Stimulated activated CD4-positive, alpha-beta T cell treated with anti-CD3 and anti-CD28 coated beads, Interleukin-4, amount 100 ng/mL, for 48 hours (primary cell): Measurements from ENCODE around the gene AGBL1.

Experiments
- DNase-seq, 2 donors: peaks; one replicate each; pipeline ENCODE4 v3.0.0-alpha.2; 2020; ENCODE audit warnings: low read depth in 2 of 2

The AGBL1 gene

GRCh38 chr15:86590461-86590860, 510.8 kb downstream of the AGBL1 start:
- no peak for DNase-seq

- DNase-seq = no peak
Observed at GRCh38 chr15:86591158-86591557, 511.5 kb downstream of the AGBL1 start.

- no peak for DNase-seq
Observed at GRCh38 chr15:86591994-86592735, 512.5 kb downstream of the AGBL1 start.

- no peak for DNase-seq
Observed at GRCh38 chr15:86595741-86596140, 516.1 kb downstream of the AGBL1 start.

- no peak for DNase-seq
Observed at GRCh38 chr15:86603466-86603865, 523.8 kb downstream of the AGBL1 start.

GRCh38 chr15:86608461-86609205, 529.0 kb downstream of the AGBL1 start:
- no peak for DNase-seq

GRCh38 chr15:86609275-86609674, 529.6 kb downstream of the AGBL1 start:
- DNase-seq = no peak

GRCh38 chr15:86610038-86610437, 530.4 kb downstream of the AGBL1 start:
- DNase-seq = no peak

- DNase-seq = no peak
Observed at GRCh38 chr15:86611417-86612040, 531.9 kb downstream of the AGBL1 start.

GRCh38 chr15:86615411-86615810, 535.7 kb downstream of the AGBL1 start:
- DNase-seq = no peak

GRCh38 chr15:86615816-86616215, 536.1 kb downstream of the AGBL1 start:
- no peak for DNase-seq

- no peak for DNase-seq
Observed at GRCh38 chr15:86616771-86617170, 537.1 kb downstream of the AGBL1 start.

- DNase-seq = no peak
Observed at GRCh38 chr15:86620157-86620556, 540.5 kb downstream of the AGBL1 start.

- no peak for DNase-seq
Observed at GRCh38 chr15:86620641-86621349, 541.1 kb downstream of the AGBL1 start.

- no peak for DNase-seq
Observed at GRCh38 chr15:86623236-86623635, 543.6 kb downstream of the AGBL1 start.

- peak; percentile 71 to 83 for DNase-seq
Observed at GRCh38 chr15:86624261-86625036, 544.8 kb downstream of the AGBL1 start.

- DNase-seq = no peak
Observed at GRCh38 chr15:86629409-86630356, 550.0 kb downstream of the AGBL1 start.

GRCh38 chr15:86630946-86631345, 551.3 kb downstream of the AGBL1 start:
- DNase-seq = no peak

GRCh38 chr15:86634146-86634545, 554.5 kb downstream of the AGBL1 start:
- DNase-seq = no peak

- DNase-seq = no peak
Observed at GRCh38 chr15:86634992-86635638, 555.4 kb downstream of the AGBL1 start.
